Smooth muscle cell (in vitro differentiated cells): ENCODE results near the gene ZNF416. TPM values are rescaled to one million over a fixed set of nuclear protein-coding genes. Genes with fewer than 3 reads are reported as not detected.
A peak's percentile ranks its signal among the peaks of the same experiment; 100 is the strongest.

Experiments used
- DNase-seq: peaks from one replicate; lab custom pipeline; 2025; ENCODE audit not compliant: unreplicated experiment; lab: John Stamatoyannopoulos, UW
- H2AFZ ChIP-seq: fragments of 200-600 bp; sonication (generic); 2 replicates; pipeline ENCODE4 v1.6.0; 2016; ENCODE audit warnings: antibody characterized with exemption, low read depth, mild to moderate bottlenecking
- H3F3A ChIP-seq: fragments of 200-600 bp; sonication (generic); 2 replicates; pipeline ENCODE4 v1.6.0; 2017; ENCODE audit warnings: antibody characterized with exemption, low read depth
- H3K27ac ChIP-seq: fragments of 200-600 bp; sonication (generic); 2 replicates; pipeline ENCODE4 v1.5.1; 2016; ENCODE audit warnings: low read depth, mild to moderate bottlenecking
- H3K27me3 ChIP-seq: fragments of 200-600 bp; sonication (generic); 2 replicates; pipeline ENCODE4 v1.6.1; 2016; ENCODE audit warnings: low read depth, mild to moderate bottlenecking
- H3K36me3 ChIP-seq: fragments of 200-600 bp; sonication (generic); 2 replicates; pipeline ENCODE4 v1.5.1; 2016; ENCODE audit warnings: low read depth
- H3K4me1 ChIP-seq: fragments of 200-600 bp; sonication (generic); 2 replicates; pipeline ENCODE4 v1.5.1; 2016; ENCODE audit warnings: low read depth
- H3K4me2 ChIP-seq: fragments of 200-600 bp; sonication (generic); 2 replicates; pipeline ENCODE4 v1.6.0; 2016; ENCODE audit warnings: mild to moderate bottlenecking
- H3K4me3 ChIP-seq: fragments of 200-600 bp; sonication (generic); 2 replicates; pipeline ENCODE4 v1.5.1; 2016; ENCODE audit warnings: mild to moderate bottlenecking
- H3K79me2 ChIP-seq: fragments of 200-600 bp; sonication (generic); 2 replicates; pipeline ENCODE4 v1.6.0; 2016; ENCODE audit warnings: low read depth, mild to moderate bottlenecking
- H3K9ac ChIP-seq: fragments of 200-600 bp; sonication (generic); 2 replicates; pipeline ENCODE4 v1.6.0; 2016; ENCODE audit warnings: low read depth
- H3K9me3 ChIP-seq: fragments of 200-600 bp; sonication (generic); replicated peaks from 2 replicates; pipeline ENCODE4 v1.5.1; 2016; ENCODE audit warnings: low read depth
- H4K20me1 ChIP-seq: fragments of 200-600 bp; sonication (generic); 2 replicates; pipeline ENCODE4 v1.6.0; 2016; ENCODE audit warnings: low read depth
- CTCF ChIP-seq: fragments of 200-600 bp; sonication (generic); IDR thresholded peaks from 2 replicates; pipeline ENCODE4 v1.5.1; 2017; ENCODE audit warnings: borderline replicate concordance, mild to moderate bottlenecking, antibody characterized with exemption; ENCODE audit not compliant: insufficient read depth, poor library complexity, severe bottlenecking
- WGBS: methylation state at CpG from one replicate; pipeline ENCODE4 v1.1.7; 2016; ENCODE audit warnings: low lambda C conversion rate; 5-methylcytosine and 5-hydroxymethylcytosine counted together
- polyA plus RNA-seq: library from polyadenylated mRNA; unstranded; fragments of >200 nt; fragmentation: Nextera tagmentation; extraction: Ambion mirVana; gene quantifications from 2 replicates; pipeline ENCODE4 v1.2.1, GENCODE V29; 2016
- total RNA-seq: library from RNA; depleted of rRNA; stranded (reverse); fragments of >200 nt; gene quantifications from 2 replicates; pipeline ENCODE4 v1.2.3, GENCODE V29; 2014

Gene ZNF416
- total and polyA plus RNA-seq, 2 experiments from 2014 or later: 3.6 to 6.6 TPM

- Histone ChIP-seq H4K20me1 (no peaks in the 10 kb centered on the region), H3K9ac (peak within 1 kb of the TSS; percentile 48), H3F3A (no peaks in the 10 kb centered on the region), H3K4me1 (no peaks in the 10 kb centered on the region), H3K36me3 (peaks cover 6% of the 10 kb centered on the region), H3K9me3 (peaks cover 3% of the 10 kb centered on the region), H2AFZ (peak within 1 kb of the TSS; percentile 92), H3K79me2 (peaks cover 3% of the 10 kb centered on the region), H3K4me3 (peak within 1 kb of the TSS; percentile 80), H3K4me2 (peak within 1 kb of the TSS; percentile 95), H3K27me3 (no peaks in the 10 kb centered on the region), H3K27ac (no peak within 1 kb of the TSS)
- TF ChIP-seq CTCF: no peak
- 3% methylated on average over 75 of the region's 76 CpGs for WGBS
- peak; percentile 22 for DNase-seq
These were observed 5.1 kb upstream of the ZNF416 start, which contains the start of gene ZIK1 for GRCh38 chr19:57583521-57584416. TSS of gene ZIK1 (plus strand) at chr19:57584145. CDS start at chr19:57584357, 212 bp downstream.

DNA sequence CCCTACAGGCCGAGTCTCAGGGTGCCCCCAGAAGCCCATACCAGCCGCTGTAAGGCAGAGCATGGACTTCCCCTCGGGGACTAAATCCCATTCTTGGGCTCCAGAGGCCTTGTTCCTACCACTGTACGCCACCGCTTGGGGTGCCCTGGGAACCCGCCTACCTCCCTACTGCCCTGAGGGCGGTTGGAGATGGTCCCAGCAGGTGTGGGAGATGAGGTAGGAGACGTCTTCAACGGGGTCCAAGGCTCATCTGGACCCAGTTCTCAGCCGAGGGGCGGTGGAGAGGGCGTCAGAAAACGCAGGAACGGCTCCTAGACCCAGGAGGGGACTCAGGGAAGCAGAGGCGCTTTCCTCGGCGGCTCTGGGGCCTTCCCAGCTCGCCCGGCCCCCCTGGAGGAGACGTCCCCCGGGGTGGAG, 4.4 kb upstream of the ZNF416 start:
- Histone ChIP-seq H3F3A (no peaks in the 10 kb centered on the region), H3K4me1 (no peaks in the 10 kb centered on the region), H3K4me2 (peak overlapping the region; percentile 95), H3K79me2 (peaks cover 7% of the 10 kb centered on the region), H3K36me3 (no peaks in the 10 kb centered on the region), H4K20me1 (no peaks in the 10 kb centered on the region), H3K9me3 (peaks cover 3% of the 10 kb centered on the region), H3K27ac (no peak overlapping the region), H3K9ac (no peak overlapping the region), H3K4me3 (peak overlapping the region; percentile 80), H2AFZ (peak overlapping the region; percentile 92), H3K27me3 (no peaks in the 10 kb centered on the region)
- WGBS: 67% methylated on average over 21 of the region's 21 CpGs
- no peak for DNase-seq
- no peak for TF ChIP-seq CTCF

- TF ChIP-seq CTCF: no peak
- Histone ChIP-seq H3K4me1 (peaks cover 6% of the 10 kb centered on the region), H3K27ac (no peak overlapping the region), H3F3A (no peaks in the 10 kb centered on the region), H3K9ac (no peak overlapping the region), H3K36me3 (peaks cover 47% of the 10 kb centered on the region), H3K9me3 (peaks cover 45% of the 10 kb centered on the region), H2AFZ (no peak overlapping the region), H3K4me3 (no peak overlapping the region), H4K20me1 (no peaks in the 10 kb centered on the region), H3K27me3 (no peaks in the 10 kb centered on the region), H3K79me2 (peaks cover 12% of the 10 kb centered on the region), H3K4me2 (no peak overlapping the region)
- no peak for DNase-seq
These were observed 2.0 kb downstream of the ZNF416 start for GRCh38 chr19:57576661-57577060.
